ENCODE results near the gene CEBPZ. TPM values are rescaled to one million over a fixed set of nuclear protein-coding genes. Genes with fewer than 3 reads are reported as not detected.

The CEBPZ gene
- total RNA-seq, 1 donor = 36.6 TPM

- Histone ChIP-seq H3K4me1 (ENCODE audit: insufficient read depth, low read length) (no peaks in the 10 kb centered on the region), H2AFZ (ENCODE audit: low read length) (no peak overlapping the region), H3K36me3 (ENCODE audit: insufficient read depth, low read length) (peaks cover 22% of the 10 kb centered on the region), H3K4me2 (ENCODE audit: insufficient read depth, low read length) (no peak overlapping the region), H3K27ac (ENCODE audit: low read depth, low read length) (no peak overlapping the region), H3K4me3 (ENCODE audit: insufficient read depth, low read length) (no peak overlapping the region), H3K79me2 (ENCODE audit: insufficient read depth, low read length) (no peaks in the 10 kb centered on the region), H4K20me1 (ENCODE audit: insufficient read depth, low read length) (no peaks in the 10 kb centered on the region), H3K9me3 (ENCODE audit: low read depth, low read length) (no peaks in the 10 kb centered on the region), H3K27me3 (ENCODE audit: insufficient read depth, low read length) (no peaks in the 10 kb centered on the region)
- DNase-seq (ENCODE audit: insufficient read length, low spot score, missing footprints) = peak; percentile 1
- TF ChIP-seq CTCF (IDR thresholded peaks at IDR 0.05; ENCODE audit: extremely low read depth, low read depth, low read length) = no peak
These were observed 31.1 kb upstream of the CEBPZ start for GRCh38 chr2:37262522-37262921.

DNA sequence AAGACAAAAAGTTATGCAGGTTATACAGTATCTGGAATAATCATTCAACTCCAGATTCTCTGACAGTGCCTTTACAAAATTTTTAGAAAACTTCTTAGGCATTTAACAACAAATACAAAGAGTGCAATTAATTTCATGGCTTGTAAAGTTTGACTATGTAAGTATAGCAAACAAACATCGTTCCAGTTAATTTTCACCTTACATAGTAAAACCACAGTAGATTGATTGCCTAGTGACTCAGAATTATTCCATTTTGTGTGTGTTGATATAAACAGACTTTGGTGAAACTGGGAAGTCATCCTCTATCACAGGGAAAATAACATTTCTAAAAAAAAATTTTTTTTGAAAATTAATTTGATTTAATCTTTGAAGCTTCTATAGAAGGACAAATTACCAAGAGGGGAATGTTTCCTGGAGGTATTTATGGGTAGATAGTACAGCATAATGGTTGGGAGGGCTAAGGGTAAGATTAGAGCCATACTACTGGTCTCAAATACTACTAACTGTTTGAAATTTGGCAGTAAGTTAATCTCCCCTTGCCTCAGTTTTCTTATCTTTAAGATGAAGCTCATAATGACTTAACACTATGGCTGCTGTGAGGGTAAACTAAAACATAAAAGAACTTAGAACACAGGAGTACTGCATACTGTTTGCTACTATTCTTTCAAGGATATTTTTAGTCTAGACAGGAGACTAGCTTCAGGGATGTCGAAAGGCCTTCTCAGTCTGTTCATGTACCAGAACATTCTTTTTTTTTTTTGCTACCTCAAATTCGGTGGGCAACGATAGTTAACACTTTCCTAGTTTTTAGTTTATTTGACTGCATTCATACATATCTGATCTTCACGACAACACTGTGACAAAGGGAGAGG is 19.7 kb upstream of the CEBPZ start:
- Histone ChIP-seq H2AFZ (ENCODE audit: low read length) (no peak overlapping the region), H3K36me3 (ENCODE audit: insufficient read depth, low read length) (peaks cover 67% of the 10 kb centered on the region), H3K4me2 (ENCODE audit: insufficient read depth, low read length) (no peak overlapping the region), H4K20me1 (ENCODE audit: insufficient read depth, low read length) (no peaks in the 10 kb centered on the region), H3K79me2 (ENCODE audit: insufficient read depth, low read length) (no peaks in the 10 kb centered on the region), H3K4me3 (ENCODE audit: insufficient read depth, low read length) (no peak overlapping the region), H3K4me1 (ENCODE audit: insufficient read depth, low read length) (no peaks in the 10 kb centered on the region), H3K27me3 (ENCODE audit: insufficient read depth, low read length) (no peaks in the 10 kb centered on the region), H3K27ac (ENCODE audit: low read depth, low read length) (no peak overlapping the region), H3K9me3 (ENCODE audit: low read depth, low read length) (no peaks in the 10 kb centered on the region)
- no peak for TF ChIP-seq CTCF (IDR thresholded peaks at IDR 0.05; ENCODE audit: extremely low read depth, low read depth, low read length)
- DNase-seq (ENCODE audit: insufficient read length, low spot score, missing footprints) = no peak

DNA sequence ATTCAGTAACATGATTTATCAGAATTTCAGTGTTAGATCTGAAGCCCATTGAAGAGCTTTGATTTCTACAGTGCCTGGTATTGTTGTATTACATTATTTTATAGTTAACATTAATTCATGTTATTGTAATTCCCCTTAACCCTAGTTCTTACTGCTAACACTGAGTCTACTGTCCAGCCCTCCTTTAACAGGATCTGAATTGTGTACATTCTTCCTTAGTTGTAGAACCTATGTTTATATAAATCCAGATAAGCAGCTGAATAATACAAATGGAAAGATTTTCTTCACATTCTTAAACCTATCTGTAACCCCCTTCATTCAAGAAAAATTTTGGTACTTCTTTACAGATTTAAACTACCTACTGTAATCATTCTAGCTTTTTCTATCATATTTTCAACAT is 14.8 kb upstream of the CEBPZ start:
- Histone ChIP-seq H3K4me1 (ENCODE audit: insufficient read depth, low read length) (no peaks in the 10 kb centered on the region), H3K27ac (ENCODE audit: low read depth, low read length) (no peak overlapping the region), H3K36me3 (ENCODE audit: insufficient read depth, low read length) (peaks cover 54% of the 10 kb centered on the region), H3K9me3 (ENCODE audit: low read depth, low read length) (no peaks in the 10 kb centered on the region), H3K27me3 (ENCODE audit: insufficient read depth, low read length) (no peaks in the 10 kb centered on the region), H3K79me2 (ENCODE audit: insufficient read depth, low read length) (no peaks in the 10 kb centered on the region), H2AFZ (ENCODE audit: low read length) (no peak overlapping the region), H4K20me1 (ENCODE audit: insufficient read depth, low read length) (no peaks in the 10 kb centered on the region), H3K4me3 (ENCODE audit: insufficient read depth, low read length) (no peak overlapping the region), H3K4me2 (ENCODE audit: insufficient read depth, low read length) (no peak overlapping the region)
- TF ChIP-seq CTCF (IDR thresholded peaks at IDR 0.05; ENCODE audit: extremely low read depth, low read depth, low read length) = no peak
- DNase-seq (ENCODE audit: insufficient read length, low spot score, missing footprints) = no peak

DNA sequence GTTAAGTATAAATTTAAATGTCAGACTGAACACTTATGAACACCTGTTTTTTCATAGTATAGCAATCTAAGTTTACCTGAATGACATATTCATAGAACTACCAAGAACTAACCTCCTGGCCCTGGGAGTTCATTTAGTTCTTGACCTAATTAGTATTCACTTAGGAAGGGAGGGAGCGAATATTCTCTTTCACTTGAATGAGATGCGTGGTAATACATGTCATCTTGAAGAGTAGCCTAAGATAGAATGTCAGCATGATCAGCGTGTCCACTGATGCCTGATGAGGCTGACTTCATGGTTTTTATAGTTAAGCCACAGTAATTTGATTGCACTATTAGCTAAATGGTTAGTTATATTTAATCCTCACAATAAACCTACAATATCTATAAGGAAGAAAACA is 13.4 kb upstream of the CEBPZ start:
- H3K36me3 ChIP-seq (ENCODE audit: insufficient read depth, low read length) = peaks cover 46% of the 10 kb centered on the region
- no peak overlapping the region for H3K27ac ChIP-seq (ENCODE audit: low read depth, low read length)
- DNase-seq (ENCODE audit: insufficient read length, low spot score, missing footprints) = no peak
- H3K79me2 ChIP-seq (ENCODE audit: insufficient read depth, low read length) = no peaks in the 10 kb centered on the region
- no peaks in the 10 kb centered on the region for H3K4me1 ChIP-seq (ENCODE audit: insufficient read depth, low read length)
- no peaks in the 10 kb centered on the region for H4K20me1 ChIP-seq (ENCODE audit: insufficient read depth, low read length)
- H3K4me2 ChIP-seq (ENCODE audit: insufficient read depth, low read length) = no peak overlapping the region
- H2AFZ ChIP-seq (ENCODE audit: low read length) = no peak overlapping the region
- TF ChIP-seq CTCF (IDR thresholded peaks at IDR 0.05; ENCODE audit: extremely low read depth, low read depth, low read length) = no peak
- no peaks in the 10 kb centered on the region for H3K27me3 ChIP-seq (ENCODE audit: insufficient read depth, low read length)
- no peaks in the 10 kb centered on the region for H3K9me3 ChIP-seq (ENCODE audit: low read depth, low read length)
- no peak overlapping the region for H3K4me3 ChIP-seq (ENCODE audit: insufficient read depth, low read length)
